Thymus (tissue), 11 donors: ENCODE data around the gene COPZ1. TPM values are rescaled to one million over a fixed set of nuclear protein-coding genes. Genes with fewer than 3 reads are reported as not detected.
"Not testable (repeated sequence)": the region's sequence is repeated elsewhere in the genome, so short reads cannot be mapped to it uniquely, and the experiment has no call there.

ENCODE experiments used
- DNase-seq, 9 donors: peaks; one replicate each; pipeline ENCODE4 v3.0.0-alpha.2; 2013; ENCODE audit warnings: low spot score in 9 of 9, low read depth in 6 of 9, missing footprints in 1 of 9
- H3K27ac ChIP-seq, 2 donors: one replicate each; pipeline ENCODE4 v1.5.1; 2013; ENCODE audit warnings: control low read depth in 1 of 2, low read depth in 1 of 2, low read length in 1 of 2, mild to moderate bottlenecking in 1 of 2, moderate library complexity in 1 of 2
- H3K27me3 ChIP-seq, 2 donors: one replicate each; pipeline ENCODE4 v1.5.1; 2013; ENCODE audit warnings: low read length in 1 of 2; ENCODE audit not compliant: control insufficient read depth in 2 of 2, insufficient read depth in 1 of 2
- H3K36me3 ChIP-seq, 2 donors: one replicate each; pipeline ENCODE4 v1.5.1; 2013; ENCODE audit warnings: low read length in 1 of 2, mild to moderate bottlenecking in 1 of 2, moderate library complexity in 1 of 2; ENCODE audit not compliant: control insufficient read depth in 2 of 2, insufficient read depth in 2 of 2
- H3K4me1 ChIP-seq, 2 donors: one replicate each; pipeline ENCODE4 v1.5.1; 2013; ENCODE audit warnings: low read length in 2 of 2; ENCODE audit not compliant: control insufficient read depth in 2 of 2, insufficient read depth in 2 of 2
- H3K4me3 ChIP-seq, 2 donors: one replicate each; pipeline ENCODE4 v1.5.1; 2013; ENCODE audit warnings: low read length in 2 of 2, control low read depth in 1 of 2, mild to moderate bottlenecking in 1 of 2
- H3K9me3 ChIP-seq, 2 donors: one replicate each; pipeline ENCODE4 v1.5.1; 2013; ENCODE audit warnings: low read length in 1 of 2, mild to moderate bottlenecking in 1 of 2; ENCODE audit not compliant: control insufficient read depth in 2 of 2, insufficient read depth in 1 of 2
- WGBS: extraction: QIAGEN DNeasy Blood & Tissue Kit; methylation state at CpG from one replicate; pipeline ENCODE4 v1.1.7; 2013; 5-methylcytosine and 5-hydroxymethylcytosine counted together
- polyA plus RNA-seq: library from polyadenylated mRNA; stranded (reverse); fragments of 200-250 nt; gene quantifications from one replicate; pipeline ENCODE4 v1.2.3, GENCODE V29; 2013
- total RNA-seq: library from RNA; stranded (reverse); fragments of 120-200 nt; gene quantifications from one replicate; pipeline ENCODE4 v1.2.4, GENCODE V29; 2013
- donor health status: healthy.

COPZ1 gene
- total and polyA plus RNA-seq, 2 donors, result 94.9 to 117 TPM

DNA sequence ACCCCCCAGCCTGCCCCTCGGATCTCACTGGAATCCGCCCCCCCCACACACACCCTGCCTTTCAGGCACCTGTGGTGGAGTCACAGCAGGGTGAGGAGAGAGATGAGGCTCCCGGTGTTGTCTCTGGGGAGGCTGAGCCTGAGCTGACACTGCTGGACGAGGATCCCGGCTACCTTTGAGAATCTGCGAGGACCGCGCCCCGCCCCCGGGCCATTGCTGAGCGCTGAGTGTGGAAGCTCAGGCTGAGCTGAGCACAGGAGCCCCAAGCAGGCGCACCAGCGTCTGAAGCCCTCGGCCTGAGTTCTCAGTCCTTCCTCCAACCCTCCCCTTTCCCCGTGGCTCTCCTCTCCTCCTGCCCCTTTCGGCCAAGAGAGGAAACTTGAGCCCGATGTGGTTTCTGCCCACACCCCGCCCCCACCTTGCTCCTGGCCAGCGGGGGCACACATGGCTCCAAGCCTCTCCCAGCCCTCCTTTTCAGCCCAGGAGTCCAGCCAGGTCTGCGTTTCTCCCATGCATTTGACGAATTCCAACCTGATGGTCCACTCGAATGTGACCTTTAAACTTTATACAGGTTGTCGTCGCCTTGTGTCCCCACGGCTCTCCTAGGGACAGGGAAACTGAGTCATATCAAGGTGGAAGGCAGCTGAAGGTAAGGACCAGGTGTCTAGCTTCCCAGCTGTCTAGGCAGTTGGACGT lies 24.1 kb upstream of the COPZ1 start, which contains the start of gene NFE2:
NFE2 (minus strand) TSS at position 284 of the 696 bp plus-strand sequence. CDS start 5,767 bp downstream, outside the sequence.
- DNase-seq, result peak in 1 of 9 donors; percentile 51
- 3% methylated on average over 26 of the region's 26 CpGs for WGBS
- H3K4me3 ChIP-seq, result peak within 1 kb of the TSS; percentile 24 to 26
- H3K27ac ChIP-seq, result no peak within 1 kb of the TSS
- no peaks in the 10 kb centered on the region for H3K9me3 ChIP-seq
- H3K36me3 ChIP-seq, result no peaks in the 10 kb centered on the region
- H3K4me1 ChIP-seq, result peaks cover 7 to 27% of the 10 kb centered on the region in 2 donors
- peaks cover 10 to 38% of the 10 kb centered on the region in 2 donors for H3K27me3 ChIP-seq

DNA sequence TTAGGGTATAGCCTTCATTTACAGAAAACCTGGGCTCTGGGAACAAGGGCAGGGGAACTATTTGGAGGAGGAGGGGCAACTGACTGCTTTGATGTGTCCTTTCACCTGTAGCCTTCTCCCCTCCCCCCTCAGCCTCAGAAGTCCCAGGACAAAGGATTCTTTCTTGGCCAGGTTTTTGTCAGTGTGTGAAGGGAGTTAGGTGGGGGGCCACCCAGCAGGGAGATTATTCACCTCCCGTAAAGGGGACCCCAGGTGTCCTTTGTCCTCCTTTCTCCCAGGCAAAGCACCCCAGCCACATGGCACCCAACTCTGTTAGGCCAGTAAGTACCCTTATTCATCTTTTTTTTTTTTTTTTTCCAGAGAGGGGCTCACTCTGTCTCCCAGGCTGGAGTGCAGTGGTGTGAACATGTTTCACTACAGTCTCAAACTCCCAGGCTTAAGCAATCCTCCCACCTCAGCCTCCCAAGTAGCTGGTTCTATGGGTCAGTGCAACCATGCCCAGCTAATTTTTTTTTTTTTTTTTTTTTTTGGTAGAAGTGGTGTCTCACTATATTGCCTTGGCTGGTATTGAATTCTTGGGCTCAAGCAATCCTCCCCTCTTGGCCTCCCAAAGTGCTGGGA lies 23.4 kb upstream of the COPZ1 start:
- Histone ChIP-seq H3K27ac (no peak overlapping the region), H3K36me3 (no peaks in the 10 kb centered on the region), H3K27me3 (peaks cover 10 to 38% of the 10 kb centered on the region in 2 donors), H3K4me3 (no peak overlapping the region), H3K9me3 (no peaks in the 10 kb centered on the region), H3K4me1 (peaks cover 7 to 27% of the 10 kb centered on the region in 2 donors)
- 24% methylated on average over 1 of the region's 1 CpG for WGBS
- DNase-seq, result no peak

DNA sequence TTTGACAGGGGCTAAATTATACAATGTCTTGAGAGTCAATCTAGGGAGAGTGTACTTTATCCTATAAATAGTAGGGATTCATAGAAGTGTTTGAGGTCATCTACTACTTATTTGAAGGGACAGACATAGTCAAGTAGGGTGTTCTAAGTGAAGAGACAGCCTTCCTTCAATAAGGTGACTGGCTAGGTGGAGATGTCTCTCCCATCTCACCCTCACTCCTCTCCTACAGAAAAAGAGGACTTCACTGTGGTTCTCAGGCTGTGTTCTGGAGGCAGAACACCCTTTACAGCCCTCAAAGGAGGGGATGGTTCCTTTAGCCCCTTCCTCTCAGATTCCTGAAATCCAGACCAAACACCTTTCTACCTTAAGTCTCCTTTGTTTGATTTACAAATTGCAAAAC lies 21.3 kb upstream of the COPZ1 start:
- Histone ChIP-seq H3K4me3 (no peak overlapping the region), H3K27ac (no peak overlapping the region), H3K27me3 (peaks cover 10 to 38% of the 10 kb centered on the region in 2 donors), H3K9me3 (no peaks in the 10 kb centered on the region), H3K4me1 (peaks cover 7 to 32% of the 10 kb centered on the region in 2 donors), H3K36me3 (no peaks in the 10 kb centered on the region)
- no peak for DNase-seq

DNA sequence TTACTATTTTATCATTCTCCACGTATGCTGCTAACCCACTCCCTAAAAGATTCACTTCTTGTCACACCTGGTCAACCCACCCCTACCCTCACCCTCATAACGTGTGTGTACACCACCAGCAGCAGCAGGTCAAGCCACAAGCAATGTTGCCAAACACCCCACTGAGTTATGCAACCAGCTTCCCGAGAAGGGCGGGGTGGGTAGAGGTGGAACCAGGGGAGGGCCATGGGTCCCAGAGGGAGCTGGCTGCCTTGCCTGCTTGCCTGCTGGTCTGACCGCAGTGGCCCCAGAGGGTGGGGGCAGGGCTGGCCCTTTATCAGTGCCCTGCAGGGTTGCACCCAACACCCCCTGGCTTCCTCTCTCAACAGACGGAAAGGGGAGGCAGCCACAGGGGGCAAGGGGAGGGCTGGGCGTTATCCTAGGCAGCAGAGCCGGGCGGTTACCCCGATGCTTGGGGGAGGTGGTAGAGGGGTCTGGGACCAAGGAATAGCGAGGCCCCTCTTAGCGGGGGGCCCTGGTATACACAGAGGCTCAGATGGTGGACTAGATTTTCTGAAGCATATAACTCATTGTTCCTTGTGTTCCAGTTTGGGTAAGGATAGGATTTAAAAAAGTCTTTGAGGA lies 20.6 kb upstream of the COPZ1 start:
- H3K9me3 ChIP-seq, result no peaks in the 10 kb centered on the region
- no peaks in the 10 kb centered on the region for H3K36me3 ChIP-seq
- H3K27me3 ChIP-seq, result peaks cover 7 to 33% of the 10 kb centered on the region in 2 donors
- peak in 1 of 9 donors; percentile 39 for DNase-seq
- peaks cover 7 to 32% of the 10 kb centered on the region in 2 donors for H3K4me1 ChIP-seq
- no peak overlapping the region for H3K4me3 ChIP-seq
- H3K27ac ChIP-seq, result no peak overlapping the region
- 3% methylated on average over 12 of the region's 12 CpGs for WGBS

DNA sequence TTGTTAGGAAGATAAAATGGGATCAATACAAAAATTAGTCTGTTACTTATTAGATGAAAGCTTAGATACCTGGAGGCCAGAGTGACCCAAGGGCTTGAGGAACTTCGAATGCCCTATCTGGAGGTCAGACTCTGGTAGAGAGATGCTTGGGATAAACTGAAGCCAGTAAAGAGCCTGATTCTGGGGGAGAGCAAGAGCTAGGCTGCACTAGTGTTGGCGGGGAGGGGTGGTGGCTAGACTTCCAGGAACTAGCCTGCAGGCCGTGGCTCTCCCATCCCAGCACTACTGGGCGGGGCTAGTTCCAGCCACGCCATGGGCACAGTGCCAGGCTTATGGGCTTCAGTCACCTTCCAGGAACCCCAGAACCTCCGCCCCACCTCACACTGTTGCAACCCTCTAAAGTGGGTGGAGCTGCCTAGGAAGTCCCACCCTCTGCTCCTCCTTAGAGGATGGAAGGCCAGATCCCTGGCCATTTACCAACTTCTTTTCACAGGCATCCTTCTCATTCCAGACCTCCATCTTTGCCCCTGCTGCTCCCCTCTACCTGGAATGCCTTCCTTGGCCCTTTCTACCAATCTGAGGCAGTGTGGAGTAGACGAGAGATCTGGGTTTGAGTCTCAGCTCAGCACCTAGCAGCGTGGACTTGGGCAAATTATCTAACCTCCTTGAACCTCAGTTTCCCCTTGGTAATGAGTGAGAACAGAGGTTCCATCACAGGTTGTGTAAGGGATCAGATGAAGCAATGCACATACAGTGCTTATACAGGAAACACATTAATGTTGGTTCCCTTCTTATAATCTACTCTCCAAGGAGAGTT lies 17.8 kb upstream of the COPZ1 start:
- Histone ChIP-seq H3K36me3 (no peaks in the 10 kb centered on the region), H3K4me3 (no peak overlapping the region), H3K27me3 (peaks cover 0 to 9% of the 10 kb centered on the region in 2 donors), H3K4me1 (peaks cover 4 to 16% of the 10 kb centered on the region in 2 donors), H3K9me3 (no peaks in the 10 kb centered on the region), H3K27ac (no peak overlapping the region)
- WGBS, result 39% methylated on average over 8 of the region's 8 CpGs
- no peak for DNase-seq

DNA sequence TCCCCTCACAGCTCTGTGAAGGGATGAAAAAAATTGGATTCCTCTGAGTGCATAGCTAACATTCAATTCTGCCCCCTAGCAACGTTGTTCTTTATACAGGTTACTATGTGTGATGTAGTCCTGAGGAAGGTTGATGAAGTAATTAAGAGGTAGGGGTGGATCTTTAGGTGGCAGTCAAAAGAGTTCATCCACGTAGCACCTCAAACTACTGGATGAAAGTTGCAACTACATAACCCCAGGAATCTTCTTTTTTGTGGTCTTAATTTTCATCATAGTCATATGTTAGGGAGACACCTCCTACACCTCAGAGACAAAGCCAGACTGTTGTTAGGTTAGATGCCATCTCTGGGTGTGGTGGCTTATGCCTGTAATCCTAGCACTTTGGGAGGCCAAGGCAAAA lies 13.9 kb upstream of the COPZ1 start:
- no peak overlapping the region for H3K4me3 ChIP-seq
- no peak overlapping the region for H3K27ac ChIP-seq
- no peaks in the 10 kb centered on the region for H3K27me3 ChIP-seq
- WGBS, result 35% methylated on average over 2 of the region's 2 CpGs
- H3K9me3 ChIP-seq, result no peaks in the 10 kb centered on the region
- no peaks in the 10 kb centered on the region for H3K36me3 ChIP-seq
- peaks cover 0 to 4% of the 10 kb centered on the region in 2 donors for H3K4me1 ChIP-seq
- DNase-seq, result no peak

DNA sequence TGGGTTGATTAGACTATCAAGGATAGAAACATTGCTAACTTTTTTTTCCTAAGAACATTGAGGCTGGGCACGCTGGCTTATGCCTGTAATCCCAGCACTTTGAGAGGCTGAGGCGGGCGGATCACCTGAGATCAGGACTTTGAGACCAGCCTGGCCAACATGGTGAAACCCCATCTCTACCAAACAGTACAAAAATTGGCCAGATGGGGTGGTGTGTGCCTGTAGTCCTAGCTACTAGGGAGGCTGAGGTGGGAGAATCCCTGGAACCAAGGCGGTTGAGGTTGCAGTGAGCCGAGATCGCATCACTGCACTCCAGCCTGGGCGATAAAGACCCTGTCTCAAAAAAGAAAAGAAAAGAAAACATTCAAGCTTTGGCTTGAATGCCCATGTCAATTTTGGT lies 12.6 kb upstream of the COPZ1 start:
- H3K4me3 ChIP-seq, H3K9me3 ChIP-seq, H3K36me3 ChIP-seq, H3K27me3 ChIP-seq, DNase-seq, H3K4me1 ChIP-seq, H3K27ac ChIP-seq: not testable (repeated sequence)
- WGBS, result 99% methylated on average over 7 of the region's 7 CpGs

DNA sequence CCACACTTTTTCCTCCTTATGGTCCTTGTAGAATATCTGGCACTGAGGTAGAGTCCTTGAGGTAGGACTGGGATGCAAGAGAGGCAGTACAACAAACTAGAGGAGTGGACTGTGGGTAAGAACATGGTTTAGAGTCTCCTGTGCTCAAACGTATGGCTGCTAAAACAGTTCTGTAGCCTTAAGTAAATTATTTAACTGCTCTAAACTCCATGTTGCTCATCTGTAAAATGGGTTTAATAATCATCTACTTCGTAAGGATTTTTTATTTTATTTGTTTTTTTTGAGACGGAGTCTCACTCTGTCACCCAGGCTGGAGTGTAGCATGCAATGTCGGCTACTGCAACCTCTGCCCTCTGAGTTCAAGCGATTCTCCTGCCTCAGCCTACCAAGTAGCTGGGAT lies 3.6 kb upstream of the COPZ1 start:
- peaks cover 7 to 8% of the 10 kb centered on the region in 2 donors for H3K4me1 ChIP-seq
- H3K4me3 ChIP-seq, result no peak overlapping the region
- no peak for DNase-seq
- H3K27me3 ChIP-seq, result no peaks in the 10 kb centered on the region
- no peak overlapping the region for H3K27ac ChIP-seq
- H3K9me3 ChIP-seq, result no peaks in the 10 kb centered on the region
- WGBS, result 98% methylated on average over 5 of the region's 5 CpGs
- H3K36me3 ChIP-seq, result no peaks in the 10 kb centered on the region
